SH-SY5Y (cell line): ENCODE measurements around the gene DYNLL1.

ENCODE experiments used
- GATA2 ChIP-seq: IDR thresholded peaks from 2 replicates; pipeline ENCODE4 v1.6.1; 2011; ENCODE audit warnings: mild to moderate bottlenecking, low read depth, low read length
- GATA3 ChIP-seq: IDR thresholded peaks from 2 replicates; pipeline ENCODE4 v1.6.1; 2011; ENCODE audit warnings: low read depth, mild to moderate bottlenecking, low read length, moderate library complexity

The DYNLL1 gene

GRCh38 chr12:120490833-120491512, 4.9 kb upstream of the DYNLL1 start:
- TF ChIP-seq GATA2, result no peak
- no peak for TF ChIP-seq GATA3

GRCh38 chr12:120495186-120495730, 655 bp upstream of the DYNLL1 start:
- TF ChIP-seq GATA2 (no peak), GATA3 (no peak)

- TF ChIP-seq GATA3 (no peak), GATA2 (peak; percentile 79)
Measured at GRCh38 chr12:120496413-120497340, 764 bp downstream of the DYNLL1 start.

- no peak for TF ChIP-seq GATA3
- no peak for TF ChIP-seq GATA2
Measured at GRCh38 chr12:120497524-120498150, 1.7 kb downstream of the DYNLL1 start.

- TF ChIP-seq GATA2 (no peak), GATA3 (no peak)
Measured at GRCh38 chr12:120498870-120499515, 3.1 kb downstream of the DYNLL1 start.

GRCh38 chr12:120500581-120500980, 4.7 kb downstream of the DYNLL1 start:
- no peak for TF ChIP-seq GATA3
- no peak for TF ChIP-seq GATA2

GRCh38 chr12:120504587-120504986, 8.7 kb downstream of the DYNLL1 start:
- TF ChIP-seq GATA3 (no peak), GATA2 (no peak)

- TF ChIP-seq GATA2 (no peak), GATA3 (no peak)
Measured at GRCh38 chr12:120508537-120508936, 12.6 kb downstream of the DYNLL1 start.

- no peak for TF ChIP-seq GATA3
- no peak for TF ChIP-seq GATA2
Measured at GRCh38 chr12:120514002-120514401, 18.1 kb downstream of the DYNLL1 start.

- no peak for TF ChIP-seq GATA3
- no peak for TF ChIP-seq GATA2
Measured at GRCh38 chr12:120515496-120515895, 19.6 kb downstream of the DYNLL1 start.

GRCh38 chr12:120522568-120522967, 26.7 kb downstream of the DYNLL1 start:
- no peak for TF ChIP-seq GATA3
- TF ChIP-seq GATA2, result no peak

- TF ChIP-seq GATA3, result no peak
- TF ChIP-seq GATA2, result peak; percentile 80
Measured at GRCh38 chr12:120528861-120529525, 33.1 kb downstream of the DYNLL1 start, which contains the start of gene COQ5. TSS of gene COQ5 (minus strand) at chr12:120529158. CDS start at chr12:120529141, 17 bp downstream.

GRCh38 chr12:120529641-120530417, 33.9 kb downstream of the DYNLL1 start:
- TF ChIP-seq GATA3, result no peak
- no peak for TF ChIP-seq GATA2
